ENCODE data around the gene C1orf94. TPM values are rescaled to one million over a fixed set of nuclear protein-coding genes. Genes with fewer than 3 reads are reported as not detected.

The C1orf94 gene
- total RNA-seq, 4 donors from 2014 or later: not detected

GRCh38 chr1:34250342-34250741 is 73.6 kb downstream of the C1orf94 start:
- no peaks in the 10 kb centered on the region for H3K36me3 ChIP-seq
- no peak overlapping the region for H3K27ac ChIP-seq
- TF ChIP-seq EP300 (IDR thresholded peaks at IDR 0.05): no peak
- TF ChIP-seq CTCF (IDR thresholded peaks at IDR 0.05): no peak
- TF ChIP-seq POLR2A (IDR thresholded peaks at IDR 0.05): no peak
- TF ChIP-seq POLR2AphosphoS5 (IDR thresholded peaks at IDR 0.05): no peak
- H3K9me3 ChIP-seq: no peaks in the 10 kb centered on the region
- peaks cover 40% of the 10 kb centered on the region for H3K27me3 ChIP-seq
- H3K4me3 ChIP-seq: no peak overlapping the region
- ATAC-seq: no peak
- 54% methylated on average over 3 of the region's 3 CpGs for WGBS, 2 donors (ENCODE audit: low coverage in 1 of 2)
- H3K4me1 ChIP-seq: no peaks in the 10 kb centered on the region

- H3K27ac ChIP-seq: no peak overlapping the region
- no peaks in the 10 kb centered on the region for H3K9me3 ChIP-seq
- no peak overlapping the region for H3K4me3 ChIP-seq
- H3K27me3 ChIP-seq: peaks cover 49% of the 10 kb centered on the region
- H3K36me3 ChIP-seq: no peaks in the 10 kb centered on the region
- no peak for ATAC-seq
- TF ChIP-seq POLR2AphosphoS5 (IDR thresholded peaks at IDR 0.05) (no peak), EP300 (IDR thresholded peaks at IDR 0.05) (no peak), POLR2A (IDR thresholded peaks at IDR 0.05) (no peak), CTCF (IDR thresholded peaks at IDR 0.05) (no peak)
- no peaks in the 10 kb centered on the region for H3K4me1 ChIP-seq
- 83 to 85% methylated on average over 10 to 12 of the region's 16 CpGs for WGBS, 2 donors (ENCODE audit: low coverage in 1 of 2)
These were observed 85.5 kb downstream of the C1orf94 start for GRCh38 chr1:34262023-34262853.

- WGBS, 2 donors (ENCODE audit: low coverage in 1 of 2): 75% methylated on average over 2 of the region's 7 CpGs; no CpG with 5 or more reads in 1 of the 2 donors
- TF ChIP-seq POLR2A (IDR thresholded peaks at IDR 0.05) (no peak), EP300 (IDR thresholded peaks at IDR 0.05) (no peak), POLR2AphosphoS5 (IDR thresholded peaks at IDR 0.05) (no peak)
- ATAC-seq: no peak
- Histone ChIP-seq H3K27me3 (peaks cover 56% of the 10 kb centered on the region), H3K36me3 (no peaks in the 10 kb centered on the region), H3K4me3 (no peak overlapping the region), H3K4me1 (no peaks in the 10 kb centered on the region), H3K9me3 (no peaks in the 10 kb centered on the region), H3K27ac (no peak overlapping the region)
These were observed 86.2 kb downstream of the C1orf94 start for GRCh38 chr1:34262921-34263320.

GRCh38 chr1:34263406-34263805 is 86.7 kb downstream of the C1orf94 start:
- Histone ChIP-seq H3K27ac (no peak overlapping the region), H3K36me3 (no peaks in the 10 kb centered on the region), H3K27me3 (peaks cover 61% of the 10 kb centered on the region), H3K4me1 (no peaks in the 10 kb centered on the region), H3K4me3 (no peak overlapping the region), H3K9me3 (no peaks in the 10 kb centered on the region)
- WGBS, 2 donors (ENCODE audit: low coverage in 1 of 2): 21 to 55% methylated on average over 3 to 4 of the region's 4 CpGs
- no peak for ATAC-seq
- TF ChIP-seq POLR2AphosphoS5 (IDR thresholded peaks at IDR 0.05): no peak
- TF ChIP-seq POLR2A (IDR thresholded peaks at IDR 0.05): no peak
- TF ChIP-seq CTCF (IDR thresholded peaks at IDR 0.05): no peak
- TF ChIP-seq EP300 (IDR thresholded peaks at IDR 0.05): no peak

- 60 to 75% methylated on average over 3 of the region's 3 CpGs for WGBS, 2 donors (ENCODE audit: low coverage in 1 of 2)
- peaks cover 73% of the 10 kb centered on the region for H3K27me3 ChIP-seq
- no peak for ATAC-seq
- H3K9me3 ChIP-seq: no peaks in the 10 kb centered on the region
- H3K4me3 ChIP-seq: no peak overlapping the region
- no peaks in the 10 kb centered on the region for H3K36me3 ChIP-seq
- TF ChIP-seq POLR2AphosphoS5 (IDR thresholded peaks at IDR 0.05) (no peak), EP300 (IDR thresholded peaks at IDR 0.05) (no peak), POLR2A (IDR thresholded peaks at IDR 0.05) (no peak), CTCF (IDR thresholded peaks at IDR 0.05) (no peak)
- no peak overlapping the region for H3K27ac ChIP-seq
- no peaks in the 10 kb centered on the region for H3K4me1 ChIP-seq
These were observed 88.7 kb downstream of the C1orf94 start for GRCh38 chr1:34265396-34265795.
